Activated effector memory CD4-positive, alpha-beta T cell treated with anti-CD3 and anti-CD28 coated beads, Interleukin-2, amount 50 U/mL, for 16 hours (primary cell): ENCODE results near the gene ISOC2.
"Not testable (repeated sequence)": the region's sequence is repeated elsewhere in the genome, so short reads cannot be mapped to it uniquely, and the experiment has no call there.

Source experiments
- DNase-seq: peaks from one replicate; pipeline ENCODE4 v3.0.0-alpha.2; 2020

Gene ISOC2

GRCh38 chr19:55455576-55456235 is 5.7 kb downstream of the ISOC2 start:
- no peak for DNase-seq

DNA sequence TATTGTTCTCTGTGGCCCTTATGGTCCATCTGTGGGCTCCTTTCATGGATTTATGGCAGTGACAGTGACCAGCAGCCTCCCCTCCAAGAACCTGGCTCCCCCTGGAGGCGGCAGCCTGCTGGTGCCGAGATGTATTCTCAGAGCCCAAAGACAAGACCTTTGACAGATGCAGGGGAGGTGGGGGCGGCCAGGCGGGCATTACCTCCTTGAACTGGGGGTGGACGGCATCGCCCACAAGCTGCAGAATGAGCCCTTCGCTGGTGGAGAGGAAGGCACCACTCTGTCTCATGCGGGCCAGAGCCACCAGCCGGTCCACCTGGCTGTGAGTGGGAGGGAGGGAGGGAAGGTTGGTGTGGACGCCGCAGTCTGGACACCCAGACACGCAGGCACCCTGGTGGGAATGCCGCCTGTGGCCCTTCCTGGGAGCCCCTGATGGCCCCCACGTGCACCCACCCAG is 6.6 kb downstream of the ISOC2 start:
- peak; percentile 80 for DNase-seq

- DNase-seq, result no peak
Observed at GRCh38 chr19:55453511-55454260, 7.8 kb downstream of the ISOC2 start.

DNA sequence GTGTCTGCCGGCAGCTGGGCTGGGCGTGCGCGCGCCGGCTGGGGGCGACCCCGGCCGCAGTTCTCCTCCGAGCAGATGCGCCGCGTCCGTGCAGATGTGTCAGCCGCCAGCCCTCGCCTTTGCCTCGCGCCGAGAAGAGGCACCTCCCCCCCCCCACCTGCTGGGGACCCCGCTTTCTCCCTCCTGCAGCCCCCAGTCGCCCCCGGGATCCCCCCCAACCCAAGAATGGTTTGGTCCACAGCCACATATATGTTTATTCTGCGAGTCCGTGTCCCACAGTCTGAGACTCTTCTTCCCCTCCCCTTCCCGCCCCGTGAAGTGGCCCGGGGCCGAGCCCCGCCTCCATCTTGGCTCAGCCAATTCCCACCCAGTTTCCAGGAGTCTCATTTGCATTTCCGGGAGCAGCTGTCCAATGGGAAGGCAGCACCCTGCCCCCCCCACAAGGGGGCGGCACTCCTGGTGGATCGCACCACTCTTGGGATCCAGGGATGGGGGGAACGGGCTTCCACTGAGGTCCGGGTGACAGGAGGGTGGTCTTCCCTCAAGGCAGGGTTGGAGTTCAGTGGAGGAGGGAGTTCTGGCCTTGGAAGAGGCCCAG is 8.6 kb downstream of the ISOC2 start:
- DNase-seq, result peak; percentile 75

DNA sequence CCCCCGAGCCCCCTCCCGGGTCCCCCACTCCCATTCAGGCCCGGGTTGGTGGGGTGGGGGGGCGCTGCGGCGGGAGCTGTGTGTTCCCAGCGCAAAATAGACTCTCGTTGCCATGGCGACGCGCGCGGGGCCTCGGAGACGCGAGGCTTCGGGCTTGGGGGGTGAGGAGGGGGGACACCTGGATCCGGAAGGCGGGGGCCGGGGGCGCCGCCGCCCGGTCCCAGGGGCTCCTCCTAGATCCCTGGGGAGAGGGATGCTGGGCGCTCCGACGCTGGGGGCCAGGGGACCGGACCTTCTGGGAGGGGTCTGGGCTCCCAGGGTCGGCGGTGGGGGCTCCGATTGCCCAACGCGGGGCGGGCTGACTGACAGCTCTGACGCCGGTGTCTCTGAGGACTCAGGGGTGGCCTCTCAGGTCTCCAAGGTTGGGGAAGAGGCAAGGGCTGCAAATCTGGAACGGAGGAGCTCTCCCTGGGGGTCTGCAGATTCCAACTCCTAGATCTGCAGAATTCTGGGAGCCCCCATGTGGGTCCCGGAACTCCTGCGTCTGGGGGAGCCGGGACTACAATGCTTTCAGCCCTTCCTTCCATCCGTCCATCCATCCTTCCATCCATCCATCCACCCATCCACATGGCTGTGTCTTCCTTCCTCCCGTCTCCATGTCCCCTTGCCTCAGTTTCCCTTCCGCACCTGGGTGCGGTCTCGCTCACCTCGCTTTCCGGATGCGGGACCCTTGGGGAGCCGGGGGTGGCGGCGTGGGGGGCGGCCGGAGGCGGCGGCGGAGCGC is 9.3 kb downstream of the ISOC2 start:
- no peak for DNase-seq

DNA sequence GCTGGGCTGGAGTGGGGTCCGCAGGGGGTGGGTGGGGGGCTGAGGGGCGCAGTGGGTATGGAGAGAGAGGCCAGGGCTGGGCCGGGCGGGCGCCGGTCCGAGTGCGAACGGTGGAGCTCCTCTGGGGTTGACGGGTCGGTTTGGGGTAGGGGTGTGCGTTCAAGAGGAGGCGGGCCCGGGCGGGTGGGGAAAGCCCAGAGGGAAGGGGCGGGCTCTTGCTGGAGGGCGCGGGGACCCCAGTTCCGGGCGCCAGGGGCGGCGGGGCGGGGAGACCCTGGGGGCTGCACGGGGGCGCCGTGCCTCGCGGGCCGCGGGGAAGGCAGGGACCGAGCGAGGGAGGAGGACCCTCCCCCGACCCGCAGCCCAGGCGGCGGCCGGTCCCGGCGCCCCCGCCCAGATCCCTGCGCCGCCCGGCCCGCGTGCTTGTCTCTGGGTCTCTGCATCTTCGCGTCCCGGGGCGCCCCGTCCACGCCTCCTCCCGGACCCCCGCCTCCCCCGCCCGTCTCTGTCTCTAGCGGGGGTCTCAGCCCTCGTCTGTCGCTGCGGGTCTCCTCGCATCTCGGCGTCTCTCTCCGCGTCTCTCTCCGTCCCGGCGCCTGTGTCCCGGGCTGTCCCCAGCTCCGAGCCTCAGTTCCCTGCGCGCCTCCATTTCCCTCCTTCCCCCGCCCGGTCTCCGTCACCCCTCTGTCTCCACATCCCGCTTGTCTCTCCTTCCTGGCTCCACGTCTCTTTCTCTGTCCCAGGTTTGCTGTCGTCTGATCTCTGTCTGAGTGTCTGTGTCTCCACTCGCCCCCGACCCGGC is 10.1 kb downstream of the ISOC2 start:
- no peak for DNase-seq

DNA sequence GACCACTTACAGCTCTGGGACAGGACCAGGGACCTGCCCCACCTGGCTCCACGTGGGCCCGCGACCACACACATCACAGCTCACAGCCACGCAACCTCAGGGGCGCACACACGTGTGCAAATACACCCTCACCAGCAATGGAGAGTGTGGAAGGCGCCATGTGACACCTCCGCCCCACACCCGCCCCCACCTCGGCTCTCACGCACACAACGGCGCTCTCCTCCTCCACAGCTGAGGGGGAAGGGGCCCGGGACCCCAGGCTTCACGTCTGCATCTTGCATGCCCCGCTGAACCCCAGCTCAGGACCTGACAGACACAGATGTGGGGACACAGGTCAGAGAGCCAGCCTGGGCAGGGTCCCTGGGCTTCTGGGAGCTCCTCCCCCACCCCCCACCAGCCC is 12.0 kb downstream of the ISOC2 start:
- no peak for DNase-seq

DNA sequence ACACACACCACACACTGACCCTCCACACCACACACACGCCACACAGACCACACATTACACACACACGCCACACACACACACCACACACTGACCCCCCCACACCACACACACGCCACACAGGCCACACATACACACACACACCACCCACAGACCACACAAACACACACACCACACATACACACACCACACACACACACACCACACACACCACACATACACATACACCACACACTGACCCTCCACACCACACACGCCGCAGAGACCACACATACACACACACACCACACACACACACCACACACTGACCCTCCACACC is 13.3 kb downstream of the ISOC2 start:
- DNase-seq, result not testable (repeated sequence)

- no peak for DNase-seq
Observed at GRCh38 chr19:55447421-55448174, 13.8 kb downstream of the ISOC2 start.

- no peak for DNase-seq
Observed at GRCh38 chr19:55446060-55446459, 15.4 kb downstream of the ISOC2 start.

DNA sequence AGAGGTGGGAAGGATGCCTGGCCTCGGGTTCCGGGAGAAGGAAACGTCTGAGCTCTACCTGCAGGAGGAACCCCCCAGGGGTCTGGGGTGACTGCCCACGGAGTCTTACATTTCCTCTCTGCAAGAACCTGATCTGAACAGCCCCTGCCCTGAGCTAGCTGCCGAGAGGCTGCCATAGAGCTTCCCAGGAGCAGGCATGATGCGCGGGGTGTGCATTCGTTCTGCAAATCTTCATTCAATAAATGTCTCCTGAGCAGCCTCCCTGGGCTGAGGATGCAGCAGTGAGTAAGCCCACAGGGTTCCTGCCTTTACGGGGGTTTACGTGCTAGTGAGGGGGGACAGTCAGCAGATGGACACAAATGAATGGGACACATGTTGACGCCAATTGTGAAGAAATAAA is 16.8 kb downstream of the ISOC2 start:
- no peak for DNase-seq

GRCh38 chr19:55443824-55444480 is 17.5 kb downstream of the ISOC2 start:
- no peak for DNase-seq

- no peak for DNase-seq
Observed at GRCh38 chr19:55443045-55443823, 18.2 kb downstream of the ISOC2 start, which contains the start of gene SHISA7. Gene SHISA7 (minus strand): TSS chr19:55443300. CDS start chr19:55442863, 437 bp downstream.

GRCh38 chr19:55442372-55442961 is 19.0 kb downstream of the ISOC2 start:
- no peak for DNase-seq

GRCh38 chr19:55441692-55442321 is 19.6 kb downstream of the ISOC2 start:
- no peak for DNase-seq

- no peak for DNase-seq
Observed at GRCh38 chr19:55441319-55441691, 20.1 kb downstream of the ISOC2 start.

DNA sequence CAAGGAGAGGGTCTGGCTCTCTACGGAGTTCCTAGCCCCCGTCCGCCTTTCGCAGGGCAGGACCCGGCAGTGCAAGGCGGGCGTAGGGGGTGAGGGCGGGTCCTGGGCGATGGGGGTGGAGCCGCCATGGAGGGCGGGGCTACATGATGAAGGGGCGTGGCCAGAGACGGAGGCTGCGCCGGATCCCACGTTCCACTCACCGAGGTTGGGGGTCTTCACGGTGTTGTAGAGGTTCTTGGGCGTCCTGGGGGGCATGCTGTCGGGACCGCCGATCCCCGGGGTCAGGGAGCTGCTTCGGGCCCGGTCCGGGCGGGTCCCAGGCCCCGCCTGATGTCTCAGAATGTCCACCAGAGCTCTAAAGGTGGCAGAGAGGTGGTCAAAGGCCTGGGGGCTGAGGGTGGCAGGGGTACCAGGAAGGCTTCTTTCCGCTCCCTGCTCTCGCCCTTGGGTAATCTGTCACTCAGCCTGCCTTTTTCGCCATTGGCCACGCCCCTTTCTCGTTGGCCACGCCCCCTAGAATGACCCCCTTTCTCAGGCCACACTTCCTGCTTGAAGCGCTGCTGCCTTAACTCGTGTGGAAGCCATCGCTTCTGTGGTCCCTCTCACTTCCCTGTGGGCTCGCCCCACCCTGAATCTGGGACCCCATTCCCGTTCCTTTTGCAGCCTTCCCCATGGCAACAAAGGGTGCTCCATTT is 20.9 kb downstream of the ISOC2 start:
- no peak for DNase-seq

DNA sequence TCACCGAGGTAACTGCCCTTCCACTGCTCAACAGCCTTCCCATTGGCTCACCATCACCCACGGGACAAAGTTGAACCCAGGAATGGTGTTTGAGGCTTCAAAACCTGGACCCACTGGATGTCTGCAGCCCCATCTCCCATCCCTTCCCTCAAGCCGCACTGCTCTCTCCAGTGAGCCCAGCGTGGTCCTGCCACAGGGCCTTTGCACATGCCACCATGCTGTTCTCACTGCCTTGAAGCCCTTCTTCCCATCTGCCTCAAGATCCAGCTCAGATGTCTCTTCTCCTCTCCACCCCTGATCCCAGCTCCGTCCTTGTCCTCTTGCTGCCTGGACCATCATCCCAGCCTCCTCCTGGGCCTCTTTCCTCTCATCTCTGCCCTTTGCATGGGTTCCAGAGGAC is 22.4 kb downstream of the ISOC2 start:
- DNase-seq, result no peak

- DNase-seq, result no peak
Observed at GRCh38 chr19:55437410-55437809, 24.0 kb downstream of the ISOC2 start.
